Mesothelial cell of epicardium (in vitro differentiated cells): ENCODE measurements around the gene NPAS2. TPM values are rescaled to one million over a fixed set of nuclear protein-coding genes. Genes with fewer than 3 reads are reported as not detected.

ENCODE experiments used
- DNase-seq, 2 experiments: peaks; one replicate each; pipeline ENCODE4 v3.0.0; 2021; ENCODE audit warnings: low spot score in 2 of 2; ENCODE audit not compliant: unreplicated experiment in 2 of 2
- H3K27ac Mint-ChIP-seq: 2 replicates; pipeline ENCODE4 v1.8.0; 2021; ENCODE audit warnings: mixed read lengths
- H3K27me3 Mint-ChIP-seq: 2 replicates; pipeline ENCODE4 v1.8.0; 2021; ENCODE audit warnings: low read depth, mixed read lengths
- H3K36me3 Mint-ChIP-seq: 2 replicates; pipeline ENCODE4 v1.8.0; 2021; ENCODE audit warnings: mixed read lengths
- H3K4me1 Mint-ChIP-seq: 2 replicates; pipeline ENCODE4 v1.8.0; 2021; ENCODE audit warnings: mixed read lengths
- H3K4me3 Mint-ChIP-seq: 2 replicates; pipeline ENCODE4 v1.8.0; 2021; ENCODE audit warnings: mild to moderate bottlenecking, moderate library complexity, mixed read lengths
- H3K9me3 Mint-ChIP-seq: 2 replicates; pipeline ENCODE4 v1.8.0; 2021; ENCODE audit warnings: mixed read lengths
- total RNA-seq: library from RNA; stranded (reverse); gene quantifications from 3 replicates; pipeline ENCODE4 v1.2.1, GENCODE V29; 2021
- TF ChIP-seq, protein P1 (sequence below): fragments of 200-600 bp; sonication (generic); IDR thresholded peaks from one replicate; pipeline ENCODE4 v1.5.0; 2021; ENCODE audit warnings: antibody characterized with exemption; ENCODE audit not compliant: unreplicated experiment

Gene NPAS2
- total RNA-seq, 1 donor from 2014 or later = 5.4 TPM

GRCh38 chr2:100783987-100784386 is 36.0 kb upstream of the NPAS2 start:
- Mint-ChIP-seq H3K27me3 (peaks cover 2% of the 10 kb centered on the region), H3K4me1 (peaks cover 2% of the 10 kb centered on the region), H3K9me3 (peaks cover 8% of the 10 kb centered on the region), H3K36me3 (no peaks in the 10 kb centered on the region), H3K27ac (no peak overlapping the region), H3K4me3 (no peak overlapping the region)
- TF ChIP-seq, protein P1, sequence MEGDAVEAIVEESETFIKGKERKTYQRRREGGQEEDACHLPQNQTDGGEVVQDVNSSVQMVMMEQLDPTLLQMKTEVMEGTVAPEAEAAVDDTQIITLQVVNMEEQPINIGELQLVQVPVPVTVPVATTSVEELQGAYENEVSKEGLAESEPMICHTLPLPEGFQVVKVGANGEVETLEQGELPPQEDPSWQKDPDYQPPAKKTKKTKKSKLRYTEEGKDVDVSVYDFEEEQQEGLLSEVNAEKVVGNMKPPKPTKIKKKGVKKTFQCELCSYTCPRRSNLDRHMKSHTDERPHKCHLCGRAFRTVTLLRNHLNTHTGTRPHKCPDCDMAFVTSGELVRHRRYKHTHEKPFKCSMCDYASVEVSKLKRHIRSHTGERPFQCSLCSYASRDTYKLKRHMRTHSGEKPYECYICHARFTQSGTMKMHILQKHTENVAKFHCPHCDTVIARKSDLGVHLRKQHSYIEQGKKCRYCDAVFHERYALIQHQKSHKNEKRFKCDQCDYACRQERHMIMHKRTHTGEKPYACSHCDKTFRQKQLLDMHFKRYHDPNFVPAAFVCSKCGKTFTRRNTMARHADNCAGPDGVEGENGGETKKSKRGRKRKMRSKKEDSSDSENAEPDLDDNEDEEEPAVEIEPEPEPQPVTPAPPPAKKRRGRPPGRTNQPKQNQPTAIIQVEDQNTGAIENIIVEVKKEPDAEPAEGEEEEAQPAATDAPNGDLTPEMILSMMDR = no peak
- DNase-seq = no peak

GRCh38 chr2:100784681-100785080 is 35.3 kb upstream of the NPAS2 start:
- H3K9me3 Mint-ChIP-seq = peaks cover 8% of the 10 kb centered on the region
- H3K27ac Mint-ChIP-seq = no peak overlapping the region
- no peak overlapping the region for H3K4me3 Mint-ChIP-seq
- peaks cover 2% of the 10 kb centered on the region for H3K27me3 Mint-ChIP-seq
- H3K4me1 Mint-ChIP-seq = peaks cover 2% of the 10 kb centered on the region
- DNase-seq = no peak
- TF ChIP-seq, protein P1 = no peak
- H3K36me3 Mint-ChIP-seq = no peaks in the 10 kb centered on the region

DNA sequence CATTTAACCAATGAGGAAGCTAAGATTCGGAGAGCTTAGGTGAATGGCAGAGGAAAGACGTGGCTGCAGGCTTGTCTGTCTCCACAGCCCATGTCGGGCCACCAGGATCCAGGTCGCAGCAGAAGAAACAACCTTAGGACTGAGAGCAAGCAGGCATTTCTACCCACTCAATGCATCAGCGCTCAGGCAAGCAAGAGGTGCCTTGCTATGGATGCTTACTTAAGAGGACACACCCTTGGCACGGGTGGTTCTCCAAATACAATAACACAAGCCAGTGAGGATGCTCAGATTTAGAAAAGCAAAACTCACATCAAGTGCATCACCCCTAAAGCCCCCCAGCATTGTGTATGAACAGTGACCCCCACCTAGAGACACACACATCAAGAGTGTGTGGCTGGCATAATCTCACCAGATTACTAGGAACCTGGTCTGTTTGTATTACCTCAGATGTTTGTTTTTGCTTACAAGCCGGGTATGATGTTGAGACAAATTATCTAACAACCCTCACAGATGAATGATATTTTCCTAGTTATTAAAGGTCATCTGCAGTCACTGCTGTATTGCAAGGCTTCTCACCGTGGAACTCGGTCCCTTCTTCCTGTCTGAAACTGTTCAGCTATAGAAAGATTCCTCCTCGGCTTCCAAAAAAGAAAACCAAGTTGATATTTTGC is 34.2 kb upstream of the NPAS2 start:
- no peak overlapping the region for H3K27ac Mint-ChIP-seq

GRCh38 chr2:100786297-100786658 is 33.7 kb upstream of the NPAS2 start:
- DNase-seq = no peak
- no peak overlapping the region for H3K4me3 Mint-ChIP-seq

More for the DNA sequence above, 34.2 kb upstream of the NPAS2 start:
- TF ChIP-seq, protein P1 = no peak
- DNase-seq = no peak
- Mint-ChIP-seq H3K4me1 (peaks cover 2% of the 10 kb centered on the region), H3K4me3 (no peak overlapping the region), H3K9me3 (peaks cover 8% of the 10 kb centered on the region), H3K27me3 (peaks cover 5% of the 10 kb centered on the region), H3K36me3 (no peaks in the 10 kb centered on the region)

DNA sequence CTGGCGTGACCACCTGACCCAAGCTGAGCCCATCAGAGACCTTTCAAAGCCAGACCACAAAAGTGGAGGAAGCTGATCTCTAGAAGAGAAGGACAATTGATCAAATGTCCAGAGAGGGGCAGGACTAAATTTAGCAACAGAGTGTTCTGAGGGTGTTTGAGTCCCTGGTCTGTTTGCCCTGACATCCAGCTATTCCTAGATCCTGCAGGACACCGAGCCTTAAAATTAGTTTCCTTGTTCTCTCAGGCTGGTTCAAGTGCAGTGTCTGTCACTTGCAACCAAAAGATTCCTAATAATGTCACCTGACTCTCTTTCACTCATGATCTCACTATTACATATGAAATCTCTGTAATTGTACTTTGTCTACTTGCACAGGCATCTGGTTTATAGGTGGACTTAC is 33.0 kb upstream of the NPAS2 start:
- Mint-ChIP-seq H3K4me1 (peaks cover 1% of the 10 kb centered on the region), H3K36me3 (no peaks in the 10 kb centered on the region), H3K27me3 (peaks cover 8% of the 10 kb centered on the region), H3K27ac (no peak overlapping the region), H3K9me3 (peaks cover 8% of the 10 kb centered on the region), H3K4me3 (no peak overlapping the region)
- TF ChIP-seq, protein P1 = no peak
- no peak for DNase-seq

More at GRCh38 chr2:100786297-100786658, 33.7 kb upstream of the NPAS2 start:
- TF ChIP-seq, protein P1 = no peak
- Mint-ChIP-seq H3K36me3 (no peaks in the 10 kb centered on the region), H3K9me3 (peaks cover 8% of the 10 kb centered on the region), H3K27ac (no peak overlapping the region), H3K27me3 (peaks cover 7% of the 10 kb centered on the region), H3K4me1 (peaks cover 2% of the 10 kb centered on the region)
